GM19467 (cell line): Measurements from ENCODE around the gene ARHGEF39.

Source experiments
- ATAC-seq: cut with Tn5 transposase; IDR thresholded peaks from one replicate; pipeline ENCODE4 v1.9.1; 2021; ENCODE audit warnings: mild to moderate bottlenecking, moderate library complexity; ENCODE audit not compliant: unreplicated experiment

Gene ARHGEF39

GRCh38 chr9:35691757-35692301 is 26.8 kb upstream of the ARHGEF39 start:
- ATAC-seq = no peak

- ATAC-seq = no peak
These were observed 26.3 kb upstream of the ARHGEF39 start for GRCh38 chr9:35691334-35691650.

DNA sequence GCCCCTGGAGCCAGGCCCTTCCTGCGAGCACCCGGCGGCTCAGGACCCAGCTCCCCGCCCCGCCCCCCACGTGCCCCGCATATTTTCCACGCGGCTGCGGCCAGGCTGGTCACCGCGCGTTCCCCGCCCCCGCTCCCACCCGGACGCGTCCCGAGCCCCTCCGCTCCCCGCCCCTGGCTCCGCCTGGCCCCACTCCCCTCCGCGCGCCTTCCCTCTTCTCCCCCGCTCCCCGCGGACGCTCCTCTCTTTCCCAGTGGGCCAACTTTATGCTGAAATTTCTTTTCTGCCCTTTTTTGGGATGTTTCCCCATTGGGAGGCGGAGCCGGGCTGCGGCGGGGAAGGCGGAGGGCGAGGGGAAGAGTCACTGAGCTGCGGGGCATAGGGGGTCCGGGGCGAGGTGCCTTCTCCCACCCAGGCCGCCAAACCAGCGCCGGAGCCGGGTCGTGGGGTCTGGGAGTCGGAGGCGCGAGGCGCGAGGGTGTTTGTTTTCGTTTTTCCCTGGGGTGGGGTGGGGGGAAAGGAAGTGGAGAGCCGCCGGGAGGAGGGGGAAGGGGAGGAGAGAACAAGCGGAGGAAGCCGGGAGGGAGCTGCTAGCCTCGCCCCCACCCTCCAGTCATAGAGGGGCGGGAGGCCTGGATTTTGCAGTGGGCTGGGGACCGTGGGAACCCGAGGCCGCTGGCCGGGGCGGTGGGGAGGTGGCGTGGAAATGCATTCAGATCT is 25.8 kb upstream of the ARHGEF39 start:
- ATAC-seq = no peak

DNA sequence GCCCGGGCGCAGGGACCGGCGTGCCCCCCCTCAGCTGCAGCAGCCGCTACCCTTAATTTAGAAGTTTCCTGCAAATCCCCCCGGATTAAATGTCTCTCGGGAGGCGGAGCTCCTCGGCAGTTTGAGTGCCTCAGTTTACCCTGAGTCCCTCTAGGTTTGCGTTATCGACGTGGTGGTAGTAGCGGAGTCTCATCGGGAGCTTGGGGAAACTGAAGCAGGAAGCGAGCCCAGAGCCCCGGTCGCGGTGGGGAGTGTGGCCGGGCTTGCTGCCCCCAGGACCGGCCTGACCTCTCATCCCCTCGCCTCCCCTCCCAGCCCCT is 25.3 kb upstream of the ARHGEF39 start:
- no peak for ATAC-seq

DNA sequence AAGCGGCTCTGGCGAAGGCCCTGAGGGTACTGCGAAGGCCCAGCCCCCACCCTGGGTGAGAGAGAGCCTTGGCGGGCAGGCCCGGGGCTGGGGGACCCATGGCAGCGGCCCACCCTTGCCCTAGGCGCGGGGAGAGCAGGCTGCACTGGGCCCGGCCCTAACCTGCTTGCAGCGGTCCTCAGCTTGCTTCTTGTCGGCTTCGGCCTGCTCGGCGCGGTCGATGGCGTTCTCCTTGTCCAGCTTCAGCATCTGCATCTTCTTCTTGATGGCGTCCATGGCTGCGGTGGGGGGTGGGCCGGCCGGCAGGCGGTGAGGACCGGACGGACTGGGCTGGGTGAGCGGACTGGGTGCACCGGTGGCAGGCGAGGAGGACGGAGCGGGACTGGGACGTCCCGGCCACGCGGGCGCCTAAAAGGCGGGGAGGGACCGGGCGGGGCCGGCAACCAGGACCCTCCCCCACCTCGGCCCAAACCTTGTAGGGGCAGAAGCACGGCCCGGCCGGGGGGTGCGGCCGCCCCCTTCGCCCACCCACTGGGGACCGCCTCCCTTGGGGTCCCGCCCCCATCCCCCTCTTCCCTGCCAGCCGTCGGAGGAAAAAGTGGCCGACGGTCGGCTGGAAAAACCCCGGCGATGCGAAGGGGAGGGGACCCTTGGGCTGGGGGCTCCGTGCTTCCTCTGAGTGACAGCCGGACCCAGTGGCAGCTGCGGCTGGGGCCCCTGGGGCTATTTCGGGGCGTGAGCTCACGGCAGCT is 24.7 kb upstream of the ARHGEF39 start, which contains the start of gene TPM2:
TSS of gene TPM2 (minus strand) at position 384 of the 752 bp plus-strand sequence. CDS start at position 276, 108 bp downstream.
- no peak for ATAC-seq

DNA sequence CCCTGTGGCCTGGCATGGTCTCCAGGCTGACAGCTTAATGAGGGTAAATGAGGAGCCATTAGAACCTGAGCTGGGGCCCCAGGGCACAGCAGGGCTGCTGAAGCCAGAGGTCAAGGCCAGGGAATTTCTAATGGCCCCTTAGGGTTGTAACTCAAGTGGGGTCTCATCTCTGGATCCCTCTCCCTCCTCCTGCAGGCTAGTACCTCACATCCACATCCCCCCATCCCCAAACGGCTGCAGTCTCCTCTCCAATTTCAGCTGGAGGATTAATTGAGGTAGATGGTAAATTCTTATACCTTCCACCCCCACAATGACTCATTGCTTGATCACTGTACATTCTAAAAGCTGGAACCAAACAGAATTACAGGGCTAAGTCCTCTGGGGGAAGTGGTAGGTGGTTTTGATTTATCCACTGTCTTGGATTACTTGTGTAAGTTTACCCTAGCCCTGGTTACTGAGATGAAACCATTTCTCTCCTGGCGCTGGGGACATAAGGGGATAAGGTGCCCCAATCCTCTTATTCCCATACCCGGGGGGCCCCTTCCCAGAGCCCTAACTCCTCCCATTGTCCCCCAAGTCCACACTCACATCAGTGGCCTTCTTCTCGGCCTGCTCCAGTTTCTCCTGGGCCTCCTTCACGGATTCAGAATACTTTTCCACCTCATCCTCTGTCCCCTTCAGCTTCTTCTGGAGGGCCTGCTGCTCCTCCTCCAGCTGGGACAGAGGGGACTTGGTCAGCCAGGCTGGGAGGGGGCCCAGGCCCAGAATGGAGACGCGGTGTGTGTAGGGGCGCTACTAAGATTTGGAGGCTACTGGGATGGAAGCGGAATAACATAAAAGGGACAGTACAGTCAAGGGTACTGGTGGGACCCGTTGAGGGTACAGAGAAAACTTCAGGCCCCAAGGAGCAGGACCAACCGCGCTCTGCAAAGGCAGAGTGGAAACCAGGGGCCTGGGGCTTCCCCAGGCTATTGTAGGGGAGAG is 23.9 kb upstream of the ARHGEF39 start:
- no peak for ATAC-seq

- ATAC-seq = no peak
These were observed 23.1 kb upstream of the ARHGEF39 start for GRCh38 chr9:35687972-35688557.

DNA sequence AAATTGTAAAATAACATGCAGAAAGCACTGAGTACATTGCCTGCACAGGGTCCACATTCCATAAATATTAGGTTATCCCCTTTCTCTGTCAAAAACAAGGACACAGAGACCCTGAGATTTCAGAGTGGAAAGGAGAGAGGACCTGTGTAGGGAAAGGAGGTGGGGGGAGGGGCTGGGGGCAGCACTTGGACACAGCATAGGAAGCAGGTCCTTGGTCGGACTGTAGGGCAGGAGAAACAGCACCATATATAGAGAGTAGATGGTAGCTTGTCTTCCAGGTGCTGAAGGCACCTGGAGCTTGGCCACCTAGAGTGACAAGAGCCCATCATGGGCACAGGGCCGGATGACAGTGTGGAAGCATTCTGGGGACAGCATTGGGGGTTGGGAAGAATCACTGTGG is 22.3 kb upstream of the ARHGEF39 start:
- ATAC-seq = no peak

GRCh38 chr9:35686222-35687203 is 21.5 kb upstream of the ARHGEF39 start:
- no peak for ATAC-seq

DNA sequence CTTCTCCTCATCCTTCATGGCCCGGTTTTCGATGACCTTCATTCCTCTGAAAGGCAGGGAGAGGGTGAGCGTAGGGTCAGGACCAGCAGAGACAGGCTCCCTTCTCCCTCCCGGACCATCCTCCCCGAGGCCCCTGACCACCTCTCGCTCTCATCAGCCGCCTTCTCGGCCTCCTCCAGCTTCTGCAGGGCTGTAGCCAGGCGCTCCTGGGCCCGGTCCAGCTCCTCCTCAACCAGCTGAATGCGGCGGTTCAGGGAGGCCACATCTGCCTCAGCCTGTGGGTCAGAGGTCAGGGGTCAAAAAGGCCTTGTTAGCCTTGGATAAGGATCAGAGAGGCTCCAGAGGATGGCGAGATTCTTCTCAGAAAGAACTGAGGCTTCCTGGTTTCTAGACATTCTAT is 20.5 kb upstream of the ARHGEF39 start:
- no peak for ATAC-seq

DNA sequence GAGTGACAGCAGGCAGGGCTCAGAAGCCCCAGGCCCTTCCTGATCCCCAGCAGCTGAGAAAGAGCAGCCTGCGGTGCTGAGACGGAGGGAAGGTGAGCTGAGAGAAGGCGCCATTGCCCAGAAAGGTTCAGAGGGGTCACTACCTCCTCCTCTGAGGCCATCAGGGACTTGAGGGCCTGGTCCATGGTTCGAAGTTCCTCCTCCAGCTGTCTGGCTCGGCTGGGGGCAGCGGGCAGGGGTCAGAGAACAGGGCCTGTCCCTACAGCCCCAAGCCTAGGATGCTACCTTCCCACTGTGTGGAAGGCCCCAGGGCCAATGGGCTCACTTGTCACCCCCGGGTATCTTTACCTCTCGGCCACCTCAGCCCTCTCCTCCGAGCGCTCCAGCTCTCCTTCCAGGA is 19.9 kb upstream of the ARHGEF39 start:
- ATAC-seq = no peak

DNA sequence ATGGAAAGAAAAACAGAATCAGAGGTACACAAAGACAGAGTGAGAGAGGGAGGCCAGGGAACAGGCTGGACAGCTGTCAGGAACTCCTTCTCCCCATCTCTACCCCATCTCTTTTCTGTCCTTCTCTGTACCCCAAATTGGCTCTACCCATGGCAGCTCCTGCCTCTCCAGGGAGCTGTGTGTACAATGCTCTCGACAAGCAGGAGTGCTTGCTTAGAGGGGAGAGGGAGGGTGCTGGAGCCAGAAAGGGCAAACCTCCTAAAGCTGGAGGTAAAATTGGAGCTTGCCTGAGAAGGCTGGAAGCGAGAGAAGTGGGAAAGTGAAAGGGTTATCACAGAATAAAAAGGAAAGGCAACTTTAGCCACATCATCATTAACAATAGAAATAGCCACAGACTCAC is 18.3 kb upstream of the ARHGEF39 start:
- no peak for ATAC-seq

- ATAC-seq = no peak
These were observed 17.7 kb upstream of the ARHGEF39 start for GRCh38 chr9:35682520-35683315.

GRCh38 chr9:35682051-35682450 is 17.1 kb upstream of the ARHGEF39 start:
- no peak for ATAC-seq

- no peak for ATAC-seq
These were observed 16.5 kb upstream of the ARHGEF39 start for GRCh38 chr9:35681341-35682002.

- ATAC-seq = no peak
These were observed 15.5 kb upstream of the ARHGEF39 start for GRCh38 chr9:35680331-35681105.

- no peak for ATAC-seq
These were observed 14.9 kb upstream of the ARHGEF39 start for GRCh38 chr9:35679766-35680330.
